HCT116 (cell line): ENCODE measurements around the gene RECK. TPM values are rescaled to one million over a fixed set of nuclear protein-coding genes. Genes with fewer than 3 reads are reported as not detected.

Experiments used
- ATAC-seq: fragments of 200-7000 bp; cut with Tn5 transposase; 2 replicates; pipeline ENCODE4 v1.9.1; 2020; ENCODE audit warnings: mild to moderate bottlenecking, moderate library complexity
- BruUV-seq: library from RNA; stranded (reverse); fragments of 400-500 nt; replicated peaks from 2 replicates; lab custom pipeline; 2021; lab: Mats Ljungman, UMichigan
- CTCF ChIA-PET: fragments of 300-600 bp; sonication (Branson Sonifier 250); formaldehyde crosslinking; loops from one replicate; lab custom pipeline; 2021; ENCODE audit warnings: antibody characterized with exemption; lab: Charles Lee
- POLR2A ChIA-PET: fragments of 300-600, 350-600 bp; sonication (Branson Sonifier 250); formaldehyde crosslinking; loops from one replicate; lab custom pipeline; 2021; ENCODE audit warnings: antibody characterized with exemption; lab: Charles Lee
- RAD21 ChIA-PET, 2 experiments: fragments of 300-600 bp; sonication (Branson Sonifier 250); formaldehyde crosslinking; loops; one replicate each; lab custom pipeline; 2023; ENCODE audit warnings: low total read pairs in 2 of 2; ENCODE audit not compliant: uncharacterized antibody in 2 of 2, unreplicated experiment in 2 of 2, low non-redundant PET in 1 of 2; lab: Charles Lee
- DNase-seq: peaks from one replicate; pipeline ENCODE4 v3.0.0-alpha.2; 2010; ENCODE audit warnings: low read depth, low spot score
- H2AFZ ChIP-seq: fragments of 200-600 bp; shearing (Covaris generic), sonication (generic); 2 replicates; pipeline ENCODE4 v1.6.1; 2017; ENCODE audit warnings: low read depth, mixed run types, mixed read lengths, antibody characterized with exemption, low read length; ENCODE audit not compliant: poor library complexity, severe bottlenecking
- H3K27ac ChIP-seq: 2 replicates; pipeline ENCODE4 v1.5.1; 2012; ENCODE audit warnings: low read depth, low read length
- H3K27me3 ChIP-seq: fragments of 200-600 bp; sonication (generic); 2 replicates; pipeline ENCODE4 v1.6.1; 2016; ENCODE audit warnings: mixed run types, low read length, mixed read lengths; ENCODE audit not compliant: insufficient read depth
- H3K36me3 ChIP-seq, 2 experiments: fragments of 200-500 bp in 1 of 2; fragments of 200-600 bp in 1 of 2; sonication (Bioruptor generic) in 1 of 2; sonication (generic) in 1 of 2; 2 replicates each; pipeline versions ENCODE4 v1.5.1 to v1.6.1; 2014 to 2016; ENCODE audit warnings: low read length in 2 of 2, inconsistent platforms in 1 of 2, mixed read lengths in 1 of 2, mixed run types in 1 of 2; ENCODE audit not compliant: insufficient read depth in 2 of 2, control insufficient read depth in 1 of 2
- H3K4me1 ChIP-seq, 2 experiments: fragments of 200-600 bp in 1 of 2; sonication (generic) in 1 of 2; 2 replicates each; pipeline versions ENCODE4 v1.5.1 to v1.6.1; 2012 to 2017; ENCODE audit warnings: low read length in 2 of 2, inconsistent platforms in 1 of 2, mild to moderate bottlenecking in 1 of 2, mixed read lengths in 1 of 2, mixed run types in 1 of 2, moderate library complexity in 1 of 2; ENCODE audit not compliant: insufficient read depth in 2 of 2, control insufficient read depth in 1 of 2
- H3K4me2 ChIP-seq: fragments of 200-600 bp; sonication (generic); 2 replicates; pipeline ENCODE4 v1.6.1; 2017; ENCODE audit warnings: mixed run types, low read length, mixed read lengths
- H3K4me3 ChIP-seq, 2 experiments: fragments of 200-600 bp in 1 of 2; sonication (generic) in 1 of 2; replicated peaks in 1 of 2; 2 replicates each; pipeline ENCODE4 v1.5.1; 2011 to 2016; ENCODE audit warnings: low read length in 2 of 2, control low read depth in 1 of 2, low read depth in 1 of 2, mild to moderate bottlenecking in 1 of 2, mixed read lengths in 1 of 2, mixed run types in 1 of 2
- H3K79me2 ChIP-seq: fragments of 200-600 bp; sonication (generic); 2 replicates; pipeline ENCODE4 v1.6.1; 2017; ENCODE audit warnings: mild to moderate bottlenecking, mixed run types, low read length, moderate library complexity, mixed read lengths; ENCODE audit not compliant: insufficient read depth
- H3K9ac ChIP-seq: fragments of 200-600 bp; sonication (generic); 2 replicates; pipeline ENCODE4 v1.6.1; 2016; ENCODE audit warnings: low read length, mixed read lengths
- H3K9me2 ChIP-seq: fragments of 200-600 bp; sonication (generic), shearing (Covaris generic); 2 replicates; pipeline ENCODE4 v1.6.1; 2017; ENCODE audit warnings: mixed run types, mild to moderate bottlenecking, moderate library complexity; ENCODE audit not compliant: insufficient read depth
- H3K9me3 ChIP-seq, 2 experiments: fragments of 200-500 bp in 1 of 2; fragments of 200-600 bp in 1 of 2; sonication (Bioruptor generic) in 1 of 2; sonication (generic) in 1 of 2; 2 replicates each; pipeline ENCODE4 v1.6.1; 2014 to 2017; ENCODE audit warnings: low read length in 2 of 2, mixed read lengths in 2 of 2, inconsistent platforms in 1 of 2, low read depth in 1 of 2, mild to moderate bottlenecking in 1 of 2, mixed run types in 1 of 2, moderate library complexity in 1 of 2; ENCODE audit not compliant: control insufficient read depth in 1 of 2, insufficient read depth in 1 of 2
- H4K20me1 ChIP-seq: fragments of 200-600 bp; sonication (generic), shearing (Covaris generic); 2 replicates; pipeline ENCODE4 v1.6.1; 2017; ENCODE audit warnings: mixed run types, mild to moderate bottlenecking, moderate library complexity; ENCODE audit not compliant: insufficient read depth
- CBX3 ChIP-seq: IDR thresholded peaks from 2 replicates; pipeline ENCODE4 v1.6.1; 2012; ENCODE audit warnings: low read depth
- CEBPB ChIP-seq: IDR thresholded peaks from 2 replicates; pipeline ENCODE4 v1.6.1; 2012; ENCODE audit warnings: low read depth
- EGR1 ChIP-seq: IDR thresholded peaks from 2 replicates; pipeline ENCODE4 v1.6.1; 2012; ENCODE audit warnings: low read depth
- ELF1 ChIP-seq: IDR thresholded peaks from 2 replicates; pipeline ENCODE4 v1.6.1; 2012; ENCODE audit warnings: low read depth, borderline replicate concordance
- FOSL1 ChIP-seq: IDR thresholded peaks from 2 replicates; pipeline ENCODE4 v1.6.1; 2012; ENCODE audit warnings: low read depth
- RAD21 ChIP-seq: IDR thresholded peaks from 2 replicates; pipeline ENCODE4 v1.6.1; 2012; ENCODE audit warnings: low read depth, mild to moderate bottlenecking
- SP1 ChIP-seq: IDR thresholded peaks from 2 replicates; pipeline ENCODE4 v1.6.1; 2012; ENCODE audit warnings: low read depth
- YY1 ChIP-seq: IDR thresholded peaks from 2 replicates; pipeline ENCODE4 v1.6.1; 2011; ENCODE audit warnings: low read length, low read depth, moderate library complexity, mild to moderate bottlenecking; ENCODE audit not compliant: insufficient replicate concordance; ENCODE audit errors: extremely low read depth
- ZFX ChIP-seq: fragments of 450-650 bp; IDR thresholded peaks from 2 replicates; pipeline ENCODE4 v1.6.1; 2017
- ZNF274 ChIP-seq: fragments of 200-500 bp; sonication (Bioruptor generic); IDR thresholded peaks from 2 replicates; pipeline ENCODE4 v1.6.1; 2014; ENCODE audit warnings: mild to moderate bottlenecking, low read depth, low read length, inconsistent platforms
- intact Hi-C: fragments of 100-400 bp; cut with micrococcal nuclease; formaldehyde crosslinking; loops from 2 replicates; pipeline ENCODE4 v1.10.0; 2022
- total RNA-seq: library from RNA; stranded (reverse); gene quantifications from one replicate; pipeline ENCODE4 v1.2.1, GENCODE V29; 2021; ENCODE audit not compliant: unreplicated experiment
- TF ChIP-seq, protein P1 (sequence below): IDR thresholded peaks from 2 replicates; pipeline ENCODE4 v1.6.1; 2012
- TF ChIP-seq, protein P2 (sequence below), 3 experiments: fragments of 200-600 bp in 1 of 3; sonication (generic) in 1 of 3; IDR thresholded peaks in 2 of 3; conservative IDR thresholded peaks in 1 of 3; 2 replicates each; pipeline ENCODE4 v1.5.1; 2012 to 2017; ENCODE audit warnings: low read depth in 2 of 3, low read length in 2 of 3, antibody characterized with exemption in 1 of 3, borderline replicate concordance in 1 of 3, control low read depth in 1 of 3, mild to moderate bottlenecking in 1 of 3, mixed read lengths in 1 of 3, mixed run types in 1 of 3, moderate library complexity in 1 of 3; ENCODE audit not compliant: insufficient read depth in 1 of 3
- TF ChIP-seq, protein P3 (sequence below): IDR thresholded peaks from 2 replicates; pipeline ENCODE4 v1.6.1; 2012
- TF ChIP-seq, protein P4 (sequence below): IDR thresholded peaks from 2 replicates; pipeline ENCODE4 v1.6.1; 2011; ENCODE audit warnings: mild to moderate bottlenecking, low read length, moderate library complexity; ENCODE audit not compliant: insufficient replicate concordance; ENCODE audit errors: extremely low read depth

RECK gene
- total RNA-seq, 1 experiment from 2014 or later = 3.8 TPM

DNA sequence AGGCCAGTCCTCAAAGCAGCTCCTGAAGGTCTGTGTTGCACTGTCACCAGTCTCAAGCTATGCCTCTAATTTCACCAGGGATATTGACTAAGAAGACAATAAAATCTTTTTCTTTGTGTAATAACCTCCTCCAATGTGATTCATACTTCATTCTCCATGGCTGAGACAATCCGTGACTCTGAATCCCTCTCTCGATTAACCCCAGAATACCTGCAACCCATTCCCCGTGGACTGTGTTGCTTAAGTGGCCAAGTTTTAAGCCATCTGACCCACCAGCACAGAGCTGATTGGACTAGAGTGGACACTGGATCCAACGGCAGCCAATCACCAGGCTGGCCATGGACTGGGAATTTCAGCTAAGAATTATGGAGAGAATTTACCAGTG lies 127.1 kb downstream of the RECK start:
- intact Hi-C loops = no loop called here
- no peak overlapping the region for H3K4me3 ChIP-seq
- H2AFZ ChIP-seq = no peak overlapping the region
- no peak for ATAC-seq
- POLR2A ChIA-PET = interaction anchor here (1.5 kb wide), 1 partner anchor 27 kb away, joined by 7 read pairs; the partner anchor contains the start of gene CLTA
- H3K9me3 ChIP-seq = no peaks in the 10 kb centered on the region
- CTCF ChIA-PET = interaction anchor here (3.5 kb wide), 1 partner anchor 62 kb away, joined by 36 read pairs; no protein-coding TSS in a partner anchor
- no peak overlapping the region for H3K4me2 ChIP-seq
- TF ChIP-seq EGR1 = no peak
- no peak for TF ChIP-seq SP1
- TF ChIP-seq, protein P1, sequence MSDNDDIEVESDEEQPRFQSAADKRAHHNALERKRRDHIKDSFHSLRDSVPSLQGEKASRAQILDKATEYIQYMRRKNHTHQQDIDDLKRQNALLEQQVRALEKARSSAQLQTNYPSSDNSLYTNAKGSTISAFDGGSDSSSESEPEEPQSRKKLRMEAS = no peak
- TF ChIP-seq, protein P2, sequence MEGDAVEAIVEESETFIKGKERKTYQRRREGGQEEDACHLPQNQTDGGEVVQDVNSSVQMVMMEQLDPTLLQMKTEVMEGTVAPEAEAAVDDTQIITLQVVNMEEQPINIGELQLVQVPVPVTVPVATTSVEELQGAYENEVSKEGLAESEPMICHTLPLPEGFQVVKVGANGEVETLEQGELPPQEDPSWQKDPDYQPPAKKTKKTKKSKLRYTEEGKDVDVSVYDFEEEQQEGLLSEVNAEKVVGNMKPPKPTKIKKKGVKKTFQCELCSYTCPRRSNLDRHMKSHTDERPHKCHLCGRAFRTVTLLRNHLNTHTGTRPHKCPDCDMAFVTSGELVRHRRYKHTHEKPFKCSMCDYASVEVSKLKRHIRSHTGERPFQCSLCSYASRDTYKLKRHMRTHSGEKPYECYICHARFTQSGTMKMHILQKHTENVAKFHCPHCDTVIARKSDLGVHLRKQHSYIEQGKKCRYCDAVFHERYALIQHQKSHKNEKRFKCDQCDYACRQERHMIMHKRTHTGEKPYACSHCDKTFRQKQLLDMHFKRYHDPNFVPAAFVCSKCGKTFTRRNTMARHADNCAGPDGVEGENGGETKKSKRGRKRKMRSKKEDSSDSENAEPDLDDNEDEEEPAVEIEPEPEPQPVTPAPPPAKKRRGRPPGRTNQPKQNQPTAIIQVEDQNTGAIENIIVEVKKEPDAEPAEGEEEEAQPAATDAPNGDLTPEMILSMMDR (IDR thresholded peaks at IDR 0.05 in 2 of 3, conservative IDR thresholded peaks at IDR 0.05 in 1 of 3; ENCODE audit: borderline replicate concordance in 1 of 3, insufficient read depth in 1 of 3, low read depth in 2 of 3, low read length in 2 of 3) = no peak
- no peak for TF ChIP-seq ZFX
- no peak for TF ChIP-seq RAD21
- TF ChIP-seq, protein P3, sequence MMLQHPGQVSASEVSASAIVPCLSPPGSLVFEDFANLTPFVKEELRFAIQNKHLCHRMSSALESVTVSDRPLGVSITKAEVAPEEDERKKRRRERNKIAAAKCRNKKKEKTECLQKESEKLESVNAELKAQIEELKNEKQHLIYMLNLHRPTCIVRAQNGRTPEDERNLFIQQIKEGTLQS = no peak
- no peak for TF ChIP-seq CEBPB
- no peak for TF ChIP-seq YY1
- no peak for TF ChIP-seq FOSL1
- TF ChIP-seq, protein P4, sequence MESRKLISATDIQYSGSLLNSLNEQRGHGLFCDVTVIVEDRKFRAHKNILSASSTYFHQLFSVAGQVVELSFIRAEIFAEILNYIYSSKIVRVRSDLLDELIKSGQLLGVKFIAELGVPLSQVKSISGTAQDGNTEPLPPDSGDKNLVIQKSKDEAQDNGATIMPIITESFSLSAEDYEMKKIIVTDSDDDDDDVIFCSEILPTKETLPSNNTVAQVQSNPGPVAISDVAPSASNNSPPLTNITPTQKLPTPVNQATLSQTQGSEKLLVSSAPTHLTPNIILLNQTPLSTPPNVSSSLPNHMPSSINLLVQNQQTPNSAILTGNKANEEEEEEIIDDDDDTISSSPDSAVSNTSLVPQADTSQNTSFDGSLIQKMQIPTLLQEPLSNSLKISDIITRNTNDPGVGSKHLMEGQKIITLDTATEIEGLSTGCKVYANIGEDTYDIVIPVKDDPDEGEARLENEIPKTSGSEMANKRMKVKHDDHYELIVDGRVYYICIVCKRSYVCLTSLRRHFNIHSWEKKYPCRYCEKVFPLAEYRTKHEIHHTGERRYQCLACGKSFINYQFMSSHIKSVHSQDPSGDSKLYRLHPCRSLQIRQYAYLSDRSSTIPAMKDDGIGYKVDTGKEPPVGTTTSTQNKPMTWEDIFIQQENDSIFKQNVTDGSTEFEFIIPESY = no peak
- no peak for TF ChIP-seq ELF1
- no peak for TF ChIP-seq CBX3
- no peak for TF ChIP-seq ZNF274
- H3K9ac ChIP-seq = no peak overlapping the region
- H3K9me2 ChIP-seq = no peaks in the 10 kb centered on the region
- no peak for DNase-seq
- BruUV-seq = no TSS peak
- peaks cover 0 to 23% of the 10 kb centered on the region in 2 experiments; a peak in 1 of 4 replicates for H3K4me1 ChIP-seq
- H3K27ac ChIP-seq = no peak overlapping the region
- H4K20me1 ChIP-seq = no peaks in the 10 kb centered on the region
- H3K27me3 ChIP-seq = no peaks in the 10 kb centered on the region
- no peaks in the 10 kb centered on the region for H3K36me3 ChIP-seq
- no peaks in the 10 kb centered on the region for H3K79me2 ChIP-seq
- RAD21 ChIA-PET = no interaction called here
